Right cardiac atrium (tissue), 5 donors: ENCODE results near the gene NT5C3B. TPM values are rescaled to one million over a fixed set of nuclear protein-coding genes. Genes with fewer than 3 reads are reported as not detected.
A peak's percentile ranks its signal among the peaks of the same experiment; 100 is the strongest.

ENCODE experiments used
- ATAC-seq, 2 donors: fragments of 200-7000 bp; cut with Tn5 transposase; one replicate each; pipeline versions ENCODE4 v1.8.0 to v1.9.1; 2020; ENCODE audit warnings: moderate library complexity in 2 of 2, mild to moderate bottlenecking in 1 of 2
- DNase-seq, 3 donors: peaks; one replicate each; pipeline ENCODE4 v3.0.0-alpha.2; 2020
- H3K27ac ChIP-seq: one replicate; pipeline ENCODE4 v1.5.1; 2013; ENCODE audit warnings: mild to moderate bottlenecking, low read length, control low read depth, moderate library complexity
- H3K27me3 ChIP-seq: one replicate; pipeline ENCODE4 v1.6.1; 2013; ENCODE audit not compliant: control insufficient read depth, insufficient read depth
- H3K4me1 ChIP-seq: one replicate; pipeline ENCODE4 v1.6.1; 2013; ENCODE audit warnings: low read length; ENCODE audit not compliant: control insufficient read depth, insufficient read depth
- H3K4me3 ChIP-seq: one replicate; pipeline ENCODE4 v1.5.1; 2013; ENCODE audit warnings: low read length, control low read depth
- H3K9me3 ChIP-seq: one replicate; pipeline ENCODE4 v1.6.1; 2013; ENCODE audit warnings: low read length; ENCODE audit not compliant: control insufficient read depth
- WGBS: extraction: QIAGEN DNeasy Blood & Tissue Kit; methylation state at CpG from one replicate; pipeline ENCODE4 v1.1.7; 2013; 5-methylcytosine and 5-hydroxymethylcytosine counted together
- intact Hi-C, 4 donors: fragments of 100-400 bp; cut with DNase I; formaldehyde crosslinking; loops; one replicate each; pipeline versions ENCODE4 v1.11.0 to v1.14.0; 2022 to 2023
- polyA plus RNA-seq: library from polyadenylated mRNA; stranded (reverse); fragments of 200-250 nt; gene quantifications from one replicate; pipeline ENCODE4 v1.2.3, GENCODE V29; 2013
- total RNA-seq, 4 donors: library from RNA; stranded (reverse); fragmentation: NEBNext Ultra II Directional; extraction: Animal tissue kit (Norgen Biotek cat#: 25700); gene quantifications; one replicate each; pipeline ENCODE4 v1.2.1, GENCODE V29; 2021
- donor health status: healthy with polysubstance abuse.
- donor health status: DM: no; HTN: yes; CAD: no.
- donor health status: DM: no; HTN: no; CAD: no.
- donor health status: DM: no; HTN: yes; CAD: no; lungs with severe emphysema.
- donor health status: DM: yes; HTN: yes; CAD: no.

Gene NT5C3B
- total and polyA plus RNA-seq, 5 donors, result 29.1 to 46.6 (median 34.8) TPM

GRCh38 chr17:41822216-41823140 is 13.6 kb downstream of the NT5C3B start:
- no peak for ATAC-seq
- H3K9me3 ChIP-seq, result no peaks in the 10 kb centered on the region
- H3K27ac ChIP-seq, result no peak overlapping the region
- H3K4me3 ChIP-seq, result no peak overlapping the region
- no peaks in the 10 kb centered on the region for H3K4me1 ChIP-seq
- H3K27me3 ChIP-seq, result no peaks in the 10 kb centered on the region
- no peak for DNase-seq
- WGBS, result 72% methylated on average over 12 of the region's 12 CpGs
- intact Hi-C loops, result no loop called here

GRCh38 chr17:41821776-41822175 is 14.3 kb downstream of the NT5C3B start:
- no peak overlapping the region for H3K4me3 ChIP-seq
- intact Hi-C loops, result no loop called here
- no peaks in the 10 kb centered on the region for H3K9me3 ChIP-seq
- WGBS, result 86% methylated on average over 14 of the region's 14 CpGs
- no peak overlapping the region for H3K27ac ChIP-seq
- ATAC-seq (no peak), DNase-seq (no peak)
- H3K27me3 ChIP-seq, result no peaks in the 10 kb centered on the region
- no peaks in the 10 kb centered on the region for H3K4me1 ChIP-seq

GRCh38 chr17:41818024-41818423 is 18.0 kb downstream of the NT5C3B start:
- intact Hi-C loops, result no loop called here

GRCh38 chr17:41816637-41817320 is 19.3 kb downstream of the NT5C3B start:
- Histone ChIP-seq H3K4me1 (no peaks in the 10 kb centered on the region), H3K4me3 (no peak overlapping the region), H3K27ac (no peak overlapping the region), H3K9me3 (no peaks in the 10 kb centered on the region), H3K27me3 (no peaks in the 10 kb centered on the region)
- intact Hi-C loops, result no loop called here
- 94% methylated on average over 23 of the region's 23 CpGs for WGBS
- ATAC-seq, result no peak
- DNase-seq, result peak in 1 of 3 donors; percentile 29

More at GRCh38 chr17:41818024-41818423, 18.0 kb downstream of the NT5C3B start:
- 97% methylated on average over 20 of the region's 20 CpGs for WGBS
- H3K4me3 ChIP-seq, result no peak overlapping the region
- no peaks in the 10 kb centered on the region for H3K4me1 ChIP-seq
- H3K27me3 ChIP-seq, result no peaks in the 10 kb centered on the region
- H3K27ac ChIP-seq, result no peak overlapping the region
- no peaks in the 10 kb centered on the region for H3K9me3 ChIP-seq
- no peak for ATAC-seq
- no peak for DNase-seq

GRCh38 chr17:41814195-41814594 is 21.8 kb downstream of the NT5C3B start:
- H3K27ac ChIP-seq, result no peak overlapping the region
- H3K27me3 ChIP-seq, result no peaks in the 10 kb centered on the region
- no peaks in the 10 kb centered on the region for H3K9me3 ChIP-seq
- H3K4me3 ChIP-seq, result no peak overlapping the region
- ATAC-seq (no peak), DNase-seq (peak in 1 of 3 donors; percentile 28)
- WGBS, result 45% methylated on average over 1 of the region's 1 CpG
- no peaks in the 10 kb centered on the region for H3K4me1 ChIP-seq
- intact Hi-C loops, result no loop called here

GRCh38 chr17:41813699-41814124 is 22.3 kb downstream of the NT5C3B start:
- ATAC-seq (no peak), DNase-seq (peak in 1 of 3 donors; percentile 43)
- intact Hi-C loops, result no loop called here
- Histone ChIP-seq H3K27ac (no peak overlapping the region), H3K27me3 (no peaks in the 10 kb centered on the region), H3K9me3 (no peaks in the 10 kb centered on the region), H3K4me3 (no peak overlapping the region), H3K4me1 (no peaks in the 10 kb centered on the region)
- 63% methylated on average over 9 of the region's 9 CpGs for WGBS

- WGBS, result 18% methylated on average over 12 of the region's 12 CpGs
- no peak for DNase-seq
- no peak for ATAC-seq
- Histone ChIP-seq H3K27me3 (no peaks in the 10 kb centered on the region), H3K4me1 (no peaks in the 10 kb centered on the region), H3K4me3 (peak overlapping the region; percentile 64), H3K9me3 (no peaks in the 10 kb centered on the region), H3K27ac (peak overlapping the region; percentile 14)
- intact Hi-C loops, result no loop called here
Observed at GRCh38 chr17:41813152-41813680, 22.8 kb downstream of the NT5C3B start.

GRCh38 chr17:41812381-41813151 is 23.5 kb downstream of the NT5C3B start, which contains the start of gene FKBP10:
FKBP10 (plus strand) TSS chr17:41813004; CDS start chr17:41813035, 31 bp downstream.
- ATAC-seq (peak; percentile 67 to 82), DNase-seq (peak; percentile 85 to 89 (median 87))
- H3K27me3 ChIP-seq, result no peaks in the 10 kb centered on the region
- intact Hi-C loops, result no loop called here
- H3K4me3 ChIP-seq, result peak within 1 kb of the TSS; percentile 64
- no peaks in the 10 kb centered on the region for H3K4me1 ChIP-seq
- H3K27ac ChIP-seq, result peak within 1 kb of the TSS; percentile 14
- no peaks in the 10 kb centered on the region for H3K9me3 ChIP-seq
- WGBS, result under 1% methylated on average over 35 of the region's 35 CpGs

GRCh38 chr17:41811549-41812380 is 24.3 kb downstream of the NT5C3B start, which contains the start of gene P3H4:
P3H4 (minus strand) TSS chr17:41811949; CDS start chr17:41811915, 34 bp downstream.
- DNase-seq (peak; percentile 81 to 93 (median 91)), ATAC-seq (peak; percentile 86 to 88)
- no peaks in the 10 kb centered on the region for H3K27me3 ChIP-seq
- under 1% methylated on average over 96 of the region's 96 CpGs for WGBS
- H3K4me1 ChIP-seq, result no peaks in the 10 kb centered on the region
- peak within 1 kb of the TSS; percentile 19 for H3K27ac ChIP-seq
- H3K4me3 ChIP-seq, result peak within 1 kb of the TSS; percentile 64
- no peaks in the 10 kb centered on the region for H3K9me3 ChIP-seq
- intact Hi-C loops, result no loop called here
